Activated naive CD8-positive, alpha-beta T cell treated with anti-CD3 and anti-CD28 coated beads, Interleukin-2, amount 10 ng/mL, durations not matched to agents 7 days and 5 days (primary cell): Measurements from ENCODE around the gene TMPRSS11D. TPM values are rescaled to one million over a fixed set of nuclear protein-coding genes. Genes with fewer than 3 reads are reported as not detected.

Source experiments
- ATAC-seq: fragments of 150-1000 bp; cut with Tn5 transposase; one replicate; pipeline ENCODE4 v1.10.0; 2021; ENCODE audit warnings: low read depth, moderate library complexity
- POLR2A ChIA-PET: fragments of 350-600 bp; sonication (Branson Sonifier 250); formaldehyde crosslinking; loops from one replicate; lab custom pipeline; 2021; ENCODE audit warnings: antibody characterized with exemption; lab: Charles Lee
- DNase-seq: peaks from one replicate; pipeline ENCODE4 v3.0.0; 2021
- H3K27ac Mint-ChIP-seq: one replicate; pipeline ENCODE4 v1.8.0; 2022; ENCODE audit warnings: mild to moderate bottlenecking, mixed read lengths
- H3K27me3 Mint-ChIP-seq: one replicate; pipeline ENCODE4 v1.8.0; 2022; ENCODE audit warnings: mild to moderate bottlenecking, moderate library complexity, mixed read lengths
- H3K36me3 Mint-ChIP-seq: one replicate; pipeline ENCODE4 v1.8.0; 2021; ENCODE audit warnings: mild to moderate bottlenecking, mixed read lengths
- H3K4me1 Mint-ChIP-seq: one replicate; pipeline ENCODE4 v1.8.0; 2021; ENCODE audit warnings: mixed read lengths
- H3K4me3 Mint-ChIP-seq: one replicate; pipeline ENCODE4 v1.8.0; 2022; ENCODE audit warnings: mild to moderate bottlenecking, moderate library complexity, mixed read lengths
- H3K9me3 Mint-ChIP-seq: one replicate; pipeline ENCODE4 v1.8.0; 2021; ENCODE audit warnings: mixed read lengths
- total RNA-seq, 2 experiments: library from RNA; stranded (reverse); gene quantifications; one replicate each; pipeline ENCODE4 v1.2.3, GENCODE V29; 2021

TMPRSS11D gene
- not detected for total RNA-seq

GRCh38 chr4:67883902-67884301 is at the start of gene TMPRSS11D:
Gene TMPRSS11D (minus strand): TSS chr4:67884002. CDS start chr4:67883933, 69 bp downstream.
- Mint-ChIP-seq H3K4me3 (no peak within 1 kb of the TSS), H3K27ac (no peak within 1 kb of the TSS), H3K4me1 (no peaks in the 10 kb centered on the region), H3K27me3 (peaks cover 6% of the 10 kb centered on the region), H3K9me3 (peaks cover 2% of the 10 kb centered on the region), H3K36me3 (no peaks in the 10 kb centered on the region)
- POLR2A ChIA-PET, result no interaction called here
- ATAC-seq (no peak), DNase-seq (no peak)

- H3K9me3 Mint-ChIP-seq, result no peaks in the 10 kb centered on the region
- peaks cover 14% of the 10 kb centered on the region for H3K27me3 Mint-ChIP-seq
- ATAC-seq (no peak), DNase-seq (no peak)
- no peaks in the 10 kb centered on the region for H3K4me1 Mint-ChIP-seq
- POLR2A ChIA-PET, result no interaction called here
- H3K27ac Mint-ChIP-seq, result no peak overlapping the region
- no peaks in the 10 kb centered on the region for H3K36me3 Mint-ChIP-seq
- H3K4me3 Mint-ChIP-seq, result no peak overlapping the region
These were observed 49.2 kb upstream of the TMPRSS11D start for GRCh38 chr4:67933038-67933437.

GRCh38 chr4:67931256-67931655 is 47.5 kb upstream of the TMPRSS11D start:
- peaks cover 15% of the 10 kb centered on the region for H3K27me3 Mint-ChIP-seq
- H3K36me3 Mint-ChIP-seq, result no peaks in the 10 kb centered on the region
- H3K27ac Mint-ChIP-seq, result no peak overlapping the region
- H3K4me1 Mint-ChIP-seq, result no peaks in the 10 kb centered on the region
- DNase-seq, result no peak
- ATAC-seq, result no peak
- no peak overlapping the region for H3K4me3 Mint-ChIP-seq
- POLR2A ChIA-PET, result no interaction called here
- no peaks in the 10 kb centered on the region for H3K9me3 Mint-ChIP-seq

GRCh38 chr4:67929426-67929825 is 45.6 kb upstream of the TMPRSS11D start:
- peaks cover 13% of the 10 kb centered on the region for H3K27me3 Mint-ChIP-seq
- no peak overlapping the region for H3K4me3 Mint-ChIP-seq
- ATAC-seq (no peak), DNase-seq (no peak)
- H3K36me3 Mint-ChIP-seq, result no peaks in the 10 kb centered on the region
- H3K27ac Mint-ChIP-seq, result no peak overlapping the region
- no peaks in the 10 kb centered on the region for H3K4me1 Mint-ChIP-seq
- H3K9me3 Mint-ChIP-seq, result no peaks in the 10 kb centered on the region
- POLR2A ChIA-PET, result no interaction called here

GRCh38 chr4:67928546-67928945 is 44.7 kb upstream of the TMPRSS11D start:
- ATAC-seq, result no peak
- Mint-ChIP-seq H3K9me3 (no peaks in the 10 kb centered on the region), H3K27me3 (peaks cover 8% of the 10 kb centered on the region), H3K27ac (no peak overlapping the region), H3K4me3 (no peak overlapping the region), H3K36me3 (no peaks in the 10 kb centered on the region), H3K4me1 (no peaks in the 10 kb centered on the region)
- POLR2A ChIA-PET, result no interaction called here
- DNase-seq, result no peak

GRCh38 chr4:67927251-67927650 is 43.4 kb upstream of the TMPRSS11D start:
- Mint-ChIP-seq H3K4me1 (no peaks in the 10 kb centered on the region), H3K9me3 (no peaks in the 10 kb centered on the region)

GRCh38 chr4:67926485-67926884 is 42.7 kb upstream of the TMPRSS11D start:
- Mint-ChIP-seq H3K4me3 (no peak overlapping the region), H3K27ac (no peak overlapping the region), H3K9me3 (no peaks in the 10 kb centered on the region), H3K27me3 (peaks cover 8% of the 10 kb centered on the region), H3K36me3 (no peaks in the 10 kb centered on the region), H3K4me1 (no peaks in the 10 kb centered on the region)
- no peak for DNase-seq
- ATAC-seq, result no peak
- POLR2A ChIA-PET, result no interaction called here

More at GRCh38 chr4:67927251-67927650, 43.4 kb upstream of the TMPRSS11D start:
- Mint-ChIP-seq H3K27ac (no peak overlapping the region), H3K27me3 (peaks cover 8% of the 10 kb centered on the region), H3K36me3 (no peaks in the 10 kb centered on the region), H3K4me3 (no peak overlapping the region)
- POLR2A ChIA-PET, result no interaction called here
- no peak for DNase-seq
- ATAC-seq, result no peak

GRCh38 chr4:67922697-67923096 is 38.9 kb upstream of the TMPRSS11D start:
- POLR2A ChIA-PET, result no interaction called here
- no peak overlapping the region for H3K27ac Mint-ChIP-seq
- DNase-seq (no peak), ATAC-seq (no peak)
- no peaks in the 10 kb centered on the region for H3K4me1 Mint-ChIP-seq
- no peaks in the 10 kb centered on the region for H3K9me3 Mint-ChIP-seq
- H3K36me3 Mint-ChIP-seq, result no peaks in the 10 kb centered on the region
- no peak overlapping the region for H3K4me3 Mint-ChIP-seq
- no peaks in the 10 kb centered on the region for H3K27me3 Mint-ChIP-seq

- Mint-ChIP-seq H3K36me3 (no peaks in the 10 kb centered on the region), H3K27me3 (peaks cover 4% of the 10 kb centered on the region), H3K9me3 (no peaks in the 10 kb centered on the region), H3K4me3 (no peak overlapping the region), H3K4me1 (no peaks in the 10 kb centered on the region), H3K27ac (no peak overlapping the region)
- no peak for DNase-seq
- POLR2A ChIA-PET, result no interaction called here
- no peak for ATAC-seq
These were observed 34.6 kb upstream of the TMPRSS11D start for GRCh38 chr4:67918428-67918827.

- peaks cover 8% of the 10 kb centered on the region for H3K27me3 Mint-ChIP-seq
- H3K4me1 Mint-ChIP-seq, result no peaks in the 10 kb centered on the region
- H3K36me3 Mint-ChIP-seq, result no peaks in the 10 kb centered on the region
- no peak for DNase-seq
- H3K9me3 Mint-ChIP-seq, result no peaks in the 10 kb centered on the region
- POLR2A ChIA-PET, result no interaction called here
- no peak overlapping the region for H3K4me3 Mint-ChIP-seq
- no peak for ATAC-seq
- H3K27ac Mint-ChIP-seq, result no peak overlapping the region
These were observed 31.7 kb upstream of the TMPRSS11D start for GRCh38 chr4:67915400-67915966.

- H3K4me1 Mint-ChIP-seq, result no peaks in the 10 kb centered on the region
- no peak for ATAC-seq
- DNase-seq, result no peak
- H3K36me3 Mint-ChIP-seq, result no peaks in the 10 kb centered on the region
- peaks cover 7% of the 10 kb centered on the region for H3K27me3 Mint-ChIP-seq
- POLR2A ChIA-PET, result no interaction called here
- no peaks in the 10 kb centered on the region for H3K9me3 Mint-ChIP-seq
- H3K27ac Mint-ChIP-seq, result no peak overlapping the region
- no peak overlapping the region for H3K4me3 Mint-ChIP-seq
These were observed 28.3 kb upstream of the TMPRSS11D start for GRCh38 chr4:67912080-67912479.

- ATAC-seq (no peak), DNase-seq (no peak)
- Mint-ChIP-seq H3K27ac (no peak overlapping the region), H3K36me3 (no peaks in the 10 kb centered on the region), H3K9me3 (no peaks in the 10 kb centered on the region), H3K4me1 (no peaks in the 10 kb centered on the region), H3K4me3 (no peak overlapping the region), H3K27me3 (peaks cover 6% of the 10 kb centered on the region)
- POLR2A ChIA-PET, result no interaction called here
These were observed 27.8 kb upstream of the TMPRSS11D start for GRCh38 chr4:67911638-67912037.

GRCh38 chr4:67911141-67911540 is 27.3 kb upstream of the TMPRSS11D start:
- POLR2A ChIA-PET, result no interaction called here
- Mint-ChIP-seq H3K27me3 (peaks cover 6% of the 10 kb centered on the region), H3K27ac (no peak overlapping the region), H3K9me3 (no peaks in the 10 kb centered on the region), H3K4me3 (no peak overlapping the region), H3K4me1 (no peaks in the 10 kb centered on the region), H3K36me3 (no peaks in the 10 kb centered on the region)
- DNase-seq, result no peak
- no peak for ATAC-seq

GRCh38 chr4:67910585-67910905 is 26.7 kb upstream of the TMPRSS11D start:
- DNase-seq (no peak), ATAC-seq (no peak)
- peaks cover 6% of the 10 kb centered on the region for H3K27me3 Mint-ChIP-seq
- H3K9me3 Mint-ChIP-seq, result no peaks in the 10 kb centered on the region
- H3K27ac Mint-ChIP-seq, result no peak overlapping the region
- H3K4me1 Mint-ChIP-seq, result no peaks in the 10 kb centered on the region
- POLR2A ChIA-PET, result no interaction called here
- no peak overlapping the region for H3K4me3 Mint-ChIP-seq
- H3K36me3 Mint-ChIP-seq, result no peaks in the 10 kb centered on the region
